ENCODE results near the gene ZNG1A.
"Not testable (repeated sequence)": the region's sequence is repeated elsewhere in the genome, so short reads cannot be mapped to it uniquely, and the experiment has no call there.

The ZNG1A gene

GRCh38 chr9:199601-200000 is 20.7 kb upstream of the ZNG1A start:
- not testable (repeated sequence) for DNase-seq (ENCODE audit: extremely low spot score, insufficient read length, low read depth); FAIRE-seq

GRCh38 chr9:178140-178825 is 573 bp downstream of the ZNG1A start:
- not testable (repeated sequence) for FAIRE-seq; DNase-seq (ENCODE audit: extremely low spot score, insufficient read length, low read depth)

- not testable (repeated sequence) for FAIRE-seq; DNase-seq (ENCODE audit: extremely low spot score, insufficient read length, low read depth)
These were observed 9.1 kb downstream of the ZNG1A start for GRCh38 chr9:169757-170156.

GRCh38 chr9:159871-160270 is 19.0 kb downstream of the ZNG1A start:
- not testable (repeated sequence) for FAIRE-seq; DNase-seq (ENCODE audit: extremely low spot score, insufficient read length, low read depth)

- not testable (repeated sequence) for FAIRE-seq; DNase-seq (ENCODE audit: extremely low spot score, insufficient read length, low read depth)
These were observed 27.7 kb downstream of the ZNG1A start for GRCh38 chr9:151173-151572.

- not testable (repeated sequence) for FAIRE-seq; DNase-seq (ENCODE audit: extremely low spot score, insufficient read length, low read depth)
These were observed 39.0 kb downstream of the ZNG1A start for GRCh38 chr9:139880-140279.

- not testable (repeated sequence) for DNase-seq (ENCODE audit: extremely low spot score, insufficient read length, low read depth); FAIRE-seq
These were observed 60.8 kb downstream of the ZNG1A start, which contains the start of gene FOXD4 for GRCh38 chr9:117995-118467. Gene FOXD4 (minus strand): TSS chr9:118417. CDS start chr9:118119, 298 bp downstream.

- not testable (repeated sequence) for DNase-seq (ENCODE audit: extremely low spot score, insufficient read length, low read depth); FAIRE-seq
These were observed 61.5 kb downstream of the ZNG1A start for GRCh38 chr9:117144-117994.

GRCh38 chr9:116239-117077 is 62.4 kb downstream of the ZNG1A start:
- not testable (repeated sequence) for FAIRE-seq; DNase-seq (ENCODE audit: extremely low spot score, insufficient read length, low read depth)

- FAIRE-seq; DNase-seq (ENCODE audit: extremely low spot score, insufficient read length, low read depth): not testable (repeated sequence)
These were observed 63.8 kb downstream of the ZNG1A start for GRCh38 chr9:115118-115451.

GRCh38 chr9:114267-115117 is 64.4 kb downstream of the ZNG1A start:
- FAIRE-seq; DNase-seq (ENCODE audit: extremely low spot score, insufficient read length, low read depth): not testable (repeated sequence)

- not testable (repeated sequence) for DNase-seq (ENCODE audit: extremely low spot score, insufficient read length, low read depth); FAIRE-seq
These were observed 65.2 kb downstream of the ZNG1A start for GRCh38 chr9:113468-114266.

- not testable (repeated sequence) for DNase-seq (ENCODE audit: extremely low spot score, insufficient read length, low read depth); FAIRE-seq
These were observed 66.0 kb downstream of the ZNG1A start for GRCh38 chr9:112589-113467.

- DNase-seq (ENCODE audit: extremely low spot score, insufficient read length, low read depth); FAIRE-seq: not testable (repeated sequence)
These were observed 68.2 kb downstream of the ZNG1A start for GRCh38 chr9:110672-111071.

- not testable (repeated sequence) for DNase-seq (ENCODE audit: extremely low spot score, insufficient read length, low read depth); FAIRE-seq
These were observed 69.3 kb downstream of the ZNG1A start for GRCh38 chr9:109540-109939.

- DNase-seq (ENCODE audit: extremely low spot score, insufficient read length, low read depth); FAIRE-seq: not testable (repeated sequence)
These were observed 69.9 kb downstream of the ZNG1A start for GRCh38 chr9:108742-109495.

All from GM18507 (cell line).